Measurements from ENCODE around the gene PSMC6. TPM values are rescaled to one million over a fixed set of nuclear protein-coding genes. Genes with fewer than 3 reads are reported as not detected.

Gene PSMC6
- 34.7 TPM for total RNA-seq

DNA sequence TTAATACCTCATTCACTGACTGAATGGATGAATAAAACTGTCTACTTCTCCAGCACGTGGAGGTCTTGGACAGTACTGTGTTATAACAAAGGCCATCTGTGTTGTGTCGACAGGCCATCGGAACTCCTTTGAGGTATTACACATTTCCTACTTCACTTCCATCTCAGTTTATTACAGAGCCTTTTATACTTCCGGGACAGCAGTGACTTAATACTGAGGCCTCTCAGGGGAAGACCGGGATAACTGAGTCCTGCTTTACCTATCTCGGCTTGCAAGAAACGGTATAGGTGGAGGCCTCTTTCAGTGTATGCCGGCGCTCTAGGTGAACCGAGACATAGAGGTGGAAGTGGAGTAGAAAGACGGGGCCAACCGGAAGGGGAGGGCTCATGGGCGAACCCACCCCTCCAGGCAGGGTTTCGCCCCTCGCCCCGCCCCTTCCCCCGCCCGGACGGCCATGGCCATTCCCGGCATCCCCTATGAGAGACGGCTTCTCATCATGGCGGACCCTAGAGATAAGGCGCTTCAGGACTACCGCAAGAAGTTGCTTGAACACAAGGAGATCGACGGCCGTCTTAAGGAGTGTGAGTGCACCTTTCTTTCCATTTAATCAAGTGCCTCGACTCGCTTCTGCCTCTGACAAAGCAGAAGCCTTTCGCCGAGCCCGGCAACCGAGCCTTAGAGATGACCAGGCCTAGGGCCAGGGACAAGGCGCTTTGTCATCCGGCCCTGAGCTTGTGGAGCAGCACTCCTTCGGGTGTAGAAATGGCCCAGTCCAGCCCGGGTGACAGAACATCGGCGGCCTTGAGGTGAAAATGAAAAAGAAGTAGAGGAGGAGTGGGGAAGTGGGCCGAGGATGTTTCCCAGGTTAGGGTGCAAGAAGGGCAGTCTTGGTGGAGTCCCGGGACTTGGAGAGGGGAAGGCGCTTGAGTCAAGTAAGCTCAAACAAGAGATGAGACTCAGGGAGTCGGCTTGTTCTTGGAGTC, at the start of gene PSMC6:
Gene PSMC6, plus strand, starts transcription at position 477 of the 983 bp plus-strand sequence. Its CDS starts 20 bp downstream, at position 497.
- ATAC-seq: peak; percentile 100
- DNase-seq (ENCODE audit: low spot score): peak; percentile 96

DNA sequence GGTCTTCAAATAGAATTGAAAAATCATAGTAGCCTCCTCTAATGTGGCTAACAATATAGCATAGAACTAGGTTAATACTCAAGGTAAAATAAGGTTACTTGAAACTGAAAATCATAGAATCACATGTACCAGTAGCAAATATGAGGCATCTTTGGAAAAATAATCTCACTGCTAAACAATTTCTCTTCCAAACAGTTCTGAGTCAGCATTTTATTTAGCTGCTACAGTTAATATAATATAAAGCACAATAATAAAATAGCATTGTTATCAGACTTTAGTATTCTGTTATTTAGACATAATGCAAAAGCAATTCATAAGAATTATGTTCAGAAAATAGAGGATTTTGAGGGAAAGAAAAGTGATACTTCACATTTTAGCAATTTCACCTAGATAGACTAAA, 46.7 kb upstream of the PSMC6 start:
- ATAC-seq (no peak), DNase-seq (ENCODE audit: low spot score) (no peak)

DNA sequence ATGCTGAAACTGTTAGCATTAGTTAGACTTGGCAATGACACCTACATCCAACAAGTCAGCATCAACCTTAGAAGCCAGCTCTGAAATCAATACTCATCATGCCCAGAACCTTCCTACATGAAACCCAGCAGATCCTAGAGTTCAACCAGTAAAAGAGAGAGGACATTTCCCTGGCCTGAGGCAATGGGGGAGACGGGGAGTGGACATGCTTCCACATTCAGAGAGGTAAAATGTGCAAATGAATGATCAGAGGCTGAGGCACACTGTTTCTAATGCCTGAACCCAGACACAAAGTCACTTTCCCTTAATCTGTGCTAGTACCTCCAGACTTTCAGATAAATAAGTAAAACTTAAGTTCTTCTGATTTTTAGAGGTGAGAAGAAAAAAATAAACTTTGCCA, 46.2 kb upstream of the PSMC6 start:
- DNase-seq (ENCODE audit: low spot score) (no peak), ATAC-seq (no peak)

DNA sequence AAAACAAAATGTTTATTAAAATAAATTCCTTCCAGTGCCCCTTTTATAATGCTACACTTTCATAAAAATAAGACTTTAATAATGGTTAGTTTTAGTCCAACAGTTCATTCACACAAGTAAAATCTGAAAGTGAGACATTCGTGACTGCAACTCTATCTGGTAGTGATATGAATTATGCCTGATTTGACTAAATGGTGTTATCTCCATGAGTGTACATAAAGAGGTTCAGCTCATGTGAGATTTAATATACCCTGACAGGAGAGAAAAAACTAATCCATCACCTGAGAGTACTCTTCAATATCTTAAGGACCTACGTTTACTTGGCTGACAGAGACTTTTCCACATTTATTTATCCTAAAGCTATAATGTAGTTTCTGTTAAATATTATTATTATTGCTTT, 45.7 kb upstream of the PSMC6 start:
- DNase-seq (ENCODE audit: low spot score): no peak
- no peak for ATAC-seq

- ATAC-seq (no peak), DNase-seq (ENCODE audit: low spot score) (no peak)
Observed at GRCh38 chr14:52663850-52664249, 43.1 kb upstream of the PSMC6 start.

DNA sequence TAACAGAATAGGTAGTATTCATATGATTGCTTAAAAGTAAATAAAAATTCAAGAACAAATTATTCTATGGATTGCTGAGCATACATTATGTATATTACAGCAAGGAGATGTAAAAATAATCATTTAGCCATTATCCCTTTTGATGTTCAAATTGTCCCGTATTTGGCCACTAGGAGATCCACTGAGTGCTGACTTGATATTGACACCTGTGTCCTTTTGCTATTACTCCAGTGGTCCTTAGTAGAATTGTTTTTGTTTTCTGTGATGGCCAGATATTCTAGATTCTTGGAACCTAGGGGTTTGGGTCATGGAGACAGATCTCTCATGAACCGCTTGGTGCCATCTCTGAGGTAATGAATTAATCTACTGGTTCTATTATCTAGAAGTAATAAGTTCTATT, 28.4 kb upstream of the PSMC6 start:
- ATAC-seq (peak; percentile 26), DNase-seq (ENCODE audit: low spot score) (no peak)

DNA sequence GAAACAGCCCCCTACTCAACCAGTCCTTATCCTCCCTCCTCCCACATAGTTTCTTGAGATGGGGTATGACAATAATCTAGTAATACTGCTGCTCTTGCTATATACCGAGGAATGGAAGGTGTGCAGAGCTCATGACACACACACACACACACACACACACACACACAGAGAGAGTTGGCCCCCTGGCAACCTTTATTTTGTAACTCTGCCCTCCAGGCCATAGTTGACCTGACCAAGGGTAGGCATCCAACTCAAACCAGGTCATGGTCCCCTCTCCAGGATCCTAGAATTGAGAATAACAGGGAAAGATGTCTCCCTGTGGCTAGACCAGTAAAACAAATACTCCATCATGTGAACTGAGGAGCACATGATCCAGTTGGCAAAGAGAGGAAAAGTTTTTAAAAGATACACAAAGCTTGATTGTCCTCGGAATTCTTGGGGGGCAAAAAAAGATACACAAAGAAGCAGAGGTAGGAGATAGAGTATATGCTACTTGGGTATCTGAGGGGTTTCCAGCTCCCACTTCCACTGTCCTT, 22.9 kb upstream of the PSMC6 start:
- peak; percentile 97 for ATAC-seq
- DNase-seq (ENCODE audit: low spot score): peak; percentile 63

DNA sequence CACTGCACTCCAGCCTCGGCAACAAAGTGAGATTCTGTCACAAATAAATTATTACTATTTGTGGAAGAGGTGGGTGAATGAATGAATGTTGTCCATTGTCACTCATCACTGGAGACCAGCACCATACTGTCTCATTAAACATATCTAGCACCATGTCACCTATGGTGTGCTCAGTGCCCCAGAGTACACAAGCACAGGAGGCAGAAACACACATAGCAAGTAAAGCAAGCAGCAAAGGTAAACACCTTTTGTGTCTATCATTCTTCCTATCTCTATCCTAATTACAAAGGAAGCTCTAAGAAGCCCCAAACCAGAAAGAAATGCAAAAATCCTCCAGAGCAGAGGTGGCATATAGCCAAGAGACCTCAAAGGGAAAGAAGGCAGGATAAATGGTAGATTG, 20.8 kb upstream of the PSMC6 start:
- no peak for ATAC-seq
- DNase-seq (ENCODE audit: low spot score): no peak

DNA sequence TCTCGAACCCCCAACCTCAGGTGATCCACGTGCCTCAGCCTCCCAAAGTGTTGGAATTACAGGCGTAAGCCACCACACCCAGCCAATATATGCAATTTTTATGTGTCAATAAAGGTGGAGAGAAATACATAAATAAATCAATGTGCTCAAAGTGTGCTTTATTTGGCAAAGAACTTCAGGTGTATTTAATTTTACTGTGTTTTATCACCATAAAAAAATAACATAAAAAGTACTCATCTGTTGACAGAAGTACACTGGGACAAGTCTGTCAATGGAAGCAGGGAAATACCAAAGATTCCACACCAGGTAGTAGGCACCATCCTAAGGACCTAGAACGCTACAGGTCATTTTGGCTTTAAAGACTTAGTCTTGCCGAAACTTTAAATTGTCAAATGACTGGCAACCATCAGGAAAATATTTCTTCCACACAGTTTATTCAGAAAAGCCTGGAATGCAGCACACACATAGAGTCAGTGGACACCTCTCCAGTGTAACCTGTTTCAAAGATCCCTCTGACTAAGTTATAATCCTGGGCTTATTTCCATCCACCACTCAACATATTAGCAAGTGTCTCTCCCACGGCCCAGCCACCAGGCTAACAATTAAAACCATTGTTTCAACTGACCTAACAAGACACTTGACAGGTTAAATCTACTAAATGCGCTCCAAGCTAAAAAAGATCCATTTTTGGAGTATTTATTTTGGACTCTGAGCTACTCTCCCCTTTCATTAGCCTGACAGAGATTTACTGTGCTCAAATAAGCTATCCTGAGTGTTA, 15.8 kb upstream of the PSMC6 start:
- DNase-seq (ENCODE audit: low spot score) (no peak), ATAC-seq (no peak)

DNA sequence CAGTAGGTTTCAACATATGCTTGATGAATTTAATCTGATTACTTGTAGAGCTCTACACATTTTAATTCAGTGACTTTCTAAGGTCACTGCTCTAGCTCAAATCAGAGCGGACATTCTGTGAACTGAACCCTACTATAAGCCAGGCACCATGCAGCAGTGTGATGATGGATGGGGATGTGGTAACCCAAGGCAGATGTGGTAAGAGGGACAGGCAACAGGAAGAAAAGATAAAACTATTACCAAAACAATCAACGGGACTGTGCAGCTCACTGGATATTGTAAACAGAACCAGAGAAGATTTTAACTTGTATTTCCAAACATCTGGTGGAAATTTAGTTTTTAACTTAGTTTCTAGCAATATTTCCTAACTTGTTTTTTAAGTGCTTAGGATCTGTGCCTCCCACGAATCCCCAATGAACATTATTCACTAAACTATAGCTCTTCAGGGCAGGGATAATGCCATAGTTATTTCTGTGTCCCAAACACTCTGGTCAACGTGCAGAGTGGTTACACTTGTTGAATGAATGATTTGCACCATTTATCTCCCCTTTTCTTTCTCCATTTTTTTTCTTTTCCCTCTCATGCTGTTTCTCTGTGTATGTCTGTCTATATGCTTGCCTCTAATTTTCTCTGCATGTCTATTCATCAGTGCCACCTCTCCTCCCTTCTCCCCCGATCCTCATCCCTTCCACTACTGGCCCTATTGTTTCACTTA, 14.6 kb upstream of the PSMC6 start:
- ATAC-seq (no peak), DNase-seq (ENCODE audit: low spot score) (no peak)

DNA sequence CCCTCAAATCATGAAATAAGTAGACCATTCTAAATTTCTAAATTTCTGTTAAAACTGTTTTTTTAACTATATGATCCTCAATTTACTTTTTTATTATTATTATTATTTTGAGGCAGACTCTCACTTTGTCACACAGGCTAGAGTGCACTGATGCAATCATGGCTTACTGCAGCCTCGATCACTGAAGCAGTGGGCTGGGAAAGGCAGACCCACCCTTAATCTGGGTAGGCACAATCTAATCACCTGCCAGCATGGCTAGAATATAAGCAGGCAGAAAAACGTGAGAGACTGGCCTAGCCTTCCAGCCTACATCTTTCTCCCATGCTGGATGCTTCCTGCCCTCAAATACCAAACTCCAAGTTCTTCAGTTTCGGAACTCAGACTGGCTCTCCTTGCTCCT, 14.0 kb upstream of the PSMC6 start:
- ATAC-seq (no peak), DNase-seq (ENCODE audit: low spot score) (no peak)

DNA sequence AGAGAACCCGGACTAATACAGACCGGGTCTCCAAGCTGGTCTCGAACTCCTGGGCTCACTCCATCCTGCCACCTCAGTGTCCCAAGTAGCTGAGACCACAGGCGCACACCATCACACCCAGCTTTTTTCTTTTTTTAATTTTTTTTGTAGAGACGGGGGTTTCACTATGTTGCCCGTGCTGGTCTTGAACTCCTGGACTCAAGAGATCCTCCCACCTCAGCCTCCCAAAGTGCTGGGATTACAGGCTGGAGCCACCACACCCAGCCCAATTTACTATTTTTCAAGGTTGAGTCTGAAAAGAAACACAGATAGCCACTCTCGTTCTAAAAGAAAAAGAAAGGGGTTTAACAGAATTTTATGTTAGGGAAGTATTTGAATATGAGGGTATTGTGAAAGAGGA, 13.5 kb upstream of the PSMC6 start:
- ATAC-seq (no peak), DNase-seq (ENCODE audit: low spot score) (no peak)

DNA sequence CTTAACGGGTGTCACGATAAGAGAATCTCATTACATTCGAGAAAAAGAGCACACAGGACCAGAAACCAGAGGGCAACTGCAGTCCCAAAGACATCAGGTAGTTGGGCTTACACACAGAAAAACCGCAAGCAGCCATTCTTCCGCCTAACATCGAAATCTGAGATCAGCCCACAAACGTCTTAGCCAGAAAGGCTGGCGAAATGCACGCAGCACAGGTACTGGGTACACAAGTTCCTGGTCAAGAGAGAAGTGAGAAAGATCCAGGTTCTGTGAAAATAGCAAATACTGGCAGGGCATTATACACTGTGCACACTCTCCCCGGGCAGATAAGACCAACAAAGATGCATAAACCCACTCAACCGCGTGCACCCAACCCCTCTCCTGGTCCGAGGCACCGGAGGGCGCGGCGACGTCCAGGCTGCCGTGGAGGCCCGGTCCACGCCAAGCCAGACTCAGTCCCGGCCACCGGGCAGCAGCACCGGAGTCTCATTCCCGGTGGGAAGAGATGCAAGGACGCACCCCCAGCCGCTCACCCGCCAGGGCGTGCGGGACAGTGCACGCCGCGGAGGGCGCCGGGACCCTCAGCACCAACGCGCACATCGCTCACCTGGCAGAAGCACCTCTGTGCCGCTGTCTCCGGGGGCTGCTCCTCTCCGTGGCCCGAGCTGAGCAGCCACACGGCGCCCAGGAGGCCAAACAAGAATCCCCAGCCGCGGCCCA, 12.1 kb upstream of the PSMC6 start:
- peak; percentile 59 for DNase-seq (ENCODE audit: low spot score)
- ATAC-seq: peak; percentile 53

DNA sequence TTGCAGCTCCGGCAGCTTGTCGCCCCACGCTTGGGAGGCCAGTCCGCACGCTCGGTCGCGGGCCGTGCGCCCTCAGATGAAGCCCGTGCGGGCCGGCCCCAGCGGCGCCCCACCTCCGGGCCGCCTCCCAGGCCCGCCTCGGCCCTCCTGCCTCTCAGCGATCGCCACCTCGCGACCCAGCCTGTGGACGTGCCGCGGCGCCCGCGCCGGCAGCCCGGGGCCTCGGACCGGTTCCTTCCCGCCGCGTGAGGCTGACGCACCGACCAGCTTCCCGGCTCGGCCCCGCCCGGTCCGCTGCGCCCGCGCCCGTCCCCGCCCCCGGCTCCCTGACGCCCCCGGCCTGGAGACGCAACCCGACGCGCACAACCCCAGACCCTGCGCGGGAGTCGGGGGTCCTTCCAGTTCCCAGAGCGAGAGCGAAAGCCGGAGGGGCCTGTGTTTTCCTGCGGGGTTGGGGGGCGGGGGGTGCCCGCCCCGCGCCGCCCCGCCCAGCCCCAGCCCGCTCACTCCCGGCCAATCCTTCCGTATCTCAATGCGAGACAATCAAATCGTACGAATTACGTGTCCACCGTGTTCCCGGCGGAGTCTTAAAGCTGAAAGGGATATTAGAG, 11.4 kb upstream of the PSMC6 start, which contains the start of gene ERO1A:
Gene ERO1A, minus strand, starts transcription at position 78 of the 611 bp plus-strand sequence. Its CDS starts 77 bp downstream, at position 1.
- peak; percentile 93 for DNase-seq (ENCODE audit: low spot score)
- peak; percentile 95 for ATAC-seq

DNA sequence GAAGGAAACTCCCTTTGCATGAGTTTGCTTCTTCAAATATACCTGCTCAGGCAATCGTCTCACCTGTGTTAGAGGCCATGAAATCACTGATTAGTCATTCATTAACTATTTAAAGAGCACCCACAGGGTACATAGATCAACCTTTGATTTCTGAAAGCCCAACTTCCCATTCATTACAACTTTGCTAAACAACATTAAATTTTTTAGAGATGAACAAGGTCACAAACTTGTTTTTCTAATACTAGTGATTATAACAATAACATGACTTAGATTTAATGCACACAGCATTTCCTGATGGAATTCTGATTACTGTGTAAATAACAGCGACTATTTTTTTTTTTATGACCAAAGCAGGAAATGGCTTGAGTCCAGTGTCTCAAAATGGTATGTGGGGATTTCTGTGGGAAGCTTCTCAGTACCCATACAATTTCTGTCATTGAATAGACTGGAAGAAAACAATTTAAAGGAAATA, 6.3 kb upstream of the PSMC6 start:
- peak; percentile 75 for ATAC-seq
- DNase-seq (ENCODE audit: low spot score): no peak

DNA sequence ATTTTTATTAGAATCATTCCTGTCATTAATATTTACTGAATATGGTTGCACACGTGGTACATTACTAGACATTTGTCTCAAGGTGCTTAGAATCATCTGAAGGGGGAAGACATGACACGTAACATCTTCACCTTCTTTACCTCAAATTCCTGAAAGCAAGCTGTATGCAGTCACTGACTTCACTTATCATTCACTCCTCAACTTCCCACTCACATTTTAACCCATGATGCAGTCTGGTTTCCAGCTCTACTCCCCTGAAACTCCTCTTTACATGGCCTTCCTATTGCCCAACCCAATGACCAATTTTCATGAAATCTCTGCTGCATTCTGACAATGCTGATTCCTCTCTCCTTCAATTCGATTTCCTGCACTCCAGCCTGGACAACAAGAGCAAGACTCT, 5.8 kb upstream of the PSMC6 start:
- ATAC-seq: no peak
- DNase-seq (ENCODE audit: low spot score): no peak

- ATAC-seq: no peak
- DNase-seq (ENCODE audit: low spot score): no peak
Observed at GRCh38 chr14:52703225-52703624, 3.8 kb upstream of the PSMC6 start.

DNA sequence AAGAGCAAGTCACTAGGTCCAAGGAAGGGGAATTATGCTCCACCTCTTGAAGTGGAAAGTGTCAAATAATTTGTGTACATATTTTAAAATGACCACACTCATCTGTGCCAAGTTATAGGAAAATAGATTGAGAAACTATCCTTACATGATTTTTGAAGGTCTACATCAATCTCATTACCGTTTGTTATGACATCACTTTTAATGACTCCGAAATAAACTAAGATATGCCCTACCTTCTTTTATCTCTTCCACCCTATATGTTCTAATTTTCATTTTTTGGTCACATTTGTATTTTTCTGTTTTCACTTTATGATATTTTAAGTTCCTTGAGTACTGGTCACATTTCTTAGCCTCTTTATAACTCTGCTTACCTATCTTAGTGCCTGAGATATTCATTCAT, 3.3 kb upstream of the PSMC6 start:
- DNase-seq (ENCODE audit: low spot score) (no peak), ATAC-seq (no peak)

DNA sequence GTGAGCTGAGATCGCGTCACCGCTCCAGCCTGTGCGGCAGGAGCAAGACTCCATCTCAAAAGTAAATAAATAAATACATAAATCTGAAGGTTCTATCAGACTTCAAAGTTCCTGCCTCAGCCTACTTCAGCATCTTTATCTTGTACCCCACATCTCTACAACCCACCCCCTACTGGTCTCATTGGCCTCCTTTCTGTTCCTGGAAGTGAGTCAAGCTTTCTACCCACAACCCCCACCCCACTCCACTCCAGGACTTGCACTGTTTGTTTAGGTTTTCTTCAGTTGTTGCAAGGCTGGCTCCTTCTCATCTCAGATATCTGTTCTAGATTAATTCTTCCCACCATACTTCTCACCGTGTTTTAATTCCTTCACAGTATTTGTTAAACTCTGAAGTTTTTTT, 714 bp upstream of the PSMC6 start:
- ATAC-seq (no peak), DNase-seq (ENCODE audit: low spot score) (no peak)

DNA sequence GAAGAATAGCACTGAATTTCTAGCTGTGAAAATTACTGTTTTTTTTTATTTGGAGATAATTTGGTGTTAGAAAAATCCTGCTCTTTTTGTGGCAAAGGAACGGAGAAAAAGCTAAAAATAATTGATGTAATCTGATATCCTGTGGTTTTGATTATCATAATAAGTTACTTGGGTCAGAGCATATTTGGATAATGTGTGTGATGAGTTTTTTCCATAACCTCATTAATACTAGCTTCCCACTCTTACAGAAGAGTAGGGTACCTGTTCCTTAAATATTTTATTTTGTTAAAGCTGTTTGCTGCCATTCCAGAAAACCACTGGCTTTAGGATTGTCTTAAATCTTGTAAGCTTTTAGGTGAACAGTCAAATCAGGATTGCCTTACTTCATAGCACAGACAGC, 4.7 kb downstream of the PSMC6 start:
- ATAC-seq (no peak), DNase-seq (ENCODE audit: low spot score) (no peak)
